Transverse colon (tissue), 4 donors: ENCODE results near the gene DMRTA2. TPM values are rescaled to one million over a fixed set of nuclear protein-coding genes. Genes with fewer than 3 reads are reported as not detected.

ENCODE experiments used
- DNase-seq: peaks from one replicate; pipeline ENCODE4 v3.0.0-alpha.2; 2019
- H3K27ac ChIP-seq, 4 donors: fragments of 200-600 bp; sonication (generic); 2 replicates each; pipeline ENCODE4 v1.5.1; 2016 to 2018; ENCODE audit warnings: inconsistent platforms in 4 of 4
- H3K27me3 ChIP-seq: fragments of 200-600 bp; sonication (generic); 2 replicates; pipeline ENCODE4 v1.5.1; 2017; ENCODE audit warnings: inconsistent platforms
- H3K36me3 ChIP-seq, 4 donors: fragments of 200-600 bp; sonication (generic); 2 replicates each; pipeline ENCODE4 v1.5.1; 2017 to 2019; ENCODE audit warnings: inconsistent platforms in 4 of 4
- H3K4me1 ChIP-seq, 4 donors: fragments of 200-600 bp; sonication (generic); 2 replicates each; pipeline ENCODE4 v1.5.1; 2017 to 2020; ENCODE audit warnings: inconsistent platforms in 4 of 4
- H3K4me3 ChIP-seq, 4 donors: fragments of 200-600 bp; sonication (generic); 1 replicate in 1 of 4; 2 replicates in 3 of 4; pipeline versions ENCODE4 v1.5.1 to v1.6.1; 2017 to 2019; ENCODE audit warnings: inconsistent platforms in 4 of 4
- H3K9me3 ChIP-seq, 2 donors: fragments of 200-600 bp; sonication (generic); 2 replicates each; pipeline ENCODE4 v1.5.1; 2017 to 2019; ENCODE audit warnings: inconsistent platforms in 2 of 2
- CTCF ChIP-seq, 5 experiments: fragments of 200-600 bp in 3 of 5; fragments of 450-650 bp in 2 of 5; sonication (generic) in 3 of 5; IDR thresholded peaks; 1 replicate in 2 of 5; 2 replicates in 3 of 5; pipeline ENCODE4 v1.5.1; 2016 to 2017; ENCODE audit warnings: antibody characterized with exemption in 5 of 5, inconsistent platforms in 3 of 5, mild to moderate bottlenecking in 2 of 5, moderate library complexity in 1 of 5
- EP300 ChIP-seq: sonication (generic); formaldehyde crosslinking; IDR thresholded peaks from one replicate; pipeline ENCODE4 v1.6.1; 2017; ENCODE audit warnings: antibody characterized with exemption, low read depth
- POLR2A ChIP-seq: fragments of 450-650 bp; IDR thresholded peaks from one replicate; pipeline ENCODE4 v1.6.1; 2016; ENCODE audit warnings: antibody characterized with exemption, mild to moderate bottlenecking, moderate library complexity
- POLR2AphosphoS5 ChIP-seq, 3 donors: sonication (generic); formaldehyde crosslinking; IDR thresholded peaks; one replicate each; pipeline ENCODE4 v1.6.1; 2016; ENCODE audit warnings: antibody characterized with exemption in 3 of 3
- WGBS, 2 donors: methylation state at CpG; one replicate each; pipeline ENCODE4 v1.1.5; 2018; ENCODE audit warnings: low coverage in 1 of 2; 5-methylcytosine and 5-hydroxymethylcytosine counted together
- in situ Hi-C, 4 donors: fragments of 200-750 bp; cut with MboI; loops; one replicate each; pipeline versions ENCODE4 v1.15.0 to v1.15.1; 2017; ENCODE audit warnings: low sequenced_read_pairs in 3 of 4, low pct_ligation_motif_present in 1 of 4, low pct_unique_long_range_greater_than_20kb in 1 of 4
- intact Hi-C: fragments of 100-400 bp; cut with DNase I; formaldehyde crosslinking; loops from one replicate; pipeline ENCODE4 v1.15.1; 2023; ENCODE audit warnings: low total_unique reads
- total RNA-seq, 4 donors: library from RNA; depleted of rRNA; stranded (reverse); fragments of >200 nt; gene quantifications; one replicate each; pipeline ENCODE4 v1.1.0, GENCODE V29; 2016

The DMRTA2 gene
- total RNA-seq, 4 donors from 2014 or later = not detected

- TF ChIP-seq EP300 = no peak
- no peak for TF ChIP-seq POLR2AphosphoS5 (IDR thresholded peaks at IDR 0.05)
- no peak for TF ChIP-seq POLR2A
- TF ChIP-seq CTCF (IDR thresholded peaks at IDR 0.05) = no peak
- no peaks in the 10 kb centered on the region for H3K36me3 ChIP-seq
- no peaks in the 10 kb centered on the region for H3K9me3 ChIP-seq
- no peak overlapping the region for H3K27ac ChIP-seq
- peak overlapping the region in 3 of 4 donors; percentile 3 to 50 (median 31) for H3K4me3 ChIP-seq
- WGBS, 2 donors = 7% methylated on average over 20 of the region's 23 CpGs; no CpG with 5 or more reads in 1 of the 2 donors
- peaks cover 17 to 74% (median 48%) of the 10 kb centered on the region in 4 donors for H3K4me1 ChIP-seq
- in situ Hi-C loops = no loop called here
- no peak for DNase-seq
- intact Hi-C loops = no loop called here
- peaks cover 100% of the 10 kb centered on the region for H3K27me3 ChIP-seq
Observed at GRCh38 chr1:50423670-50424000, 392 bp upstream of the DMRTA2 start.

- intact Hi-C loops (no loop called here), in situ Hi-C loops (no loop called here)
- Histone ChIP-seq H3K4me3 (peak overlapping the region in 1 of 4 donors; percentile 50), H3K27ac (no peak overlapping the region), H3K9me3 (no peaks in the 10 kb centered on the region), H3K27me3 (peaks cover 100% of the 10 kb centered on the region), H3K4me1 (peaks cover 20 to 78% (median 48%) of the 10 kb centered on the region in 4 donors), H3K36me3 (no peaks in the 10 kb centered on the region)
- TF ChIP-seq EP300 (no peak), POLR2A (no peak), POLR2AphosphoS5 (IDR thresholded peaks at IDR 0.05) (no peak), CTCF (IDR thresholded peaks at IDR 0.05) (no peak)
- 10% methylated on average over 21 of the region's 21 CpGs; no CpG with 5 or more reads in 1 of the 2 donors for WGBS, 2 donors
- no peak for DNase-seq
Observed at GRCh38 chr1:50422675-50422945, 633 bp downstream of the DMRTA2 start.

- Histone ChIP-seq H3K4me3 (no peak overlapping the region), H3K9me3 (no peaks in the 10 kb centered on the region), H3K27ac (no peak overlapping the region), H3K4me1 (peaks cover 20 to 78% (median 47%) of the 10 kb centered on the region in 4 donors), H3K27me3 (peaks cover 100% of the 10 kb centered on the region), H3K36me3 (no peaks in the 10 kb centered on the region)
- in situ Hi-C loops = no loop called here
- 29 to 32% methylated on average over 17 to 27 of the region's 27 CpGs for WGBS, 2 donors
- TF ChIP-seq EP300 (no peak), CTCF (IDR thresholded peaks at IDR 0.05) (no peak), POLR2AphosphoS5 (IDR thresholded peaks at IDR 0.05) (no peak), POLR2A (no peak)
- intact Hi-C loops = no loop called here
- no peak for DNase-seq
Observed at GRCh38 chr1:50421768-50422674, 1.2 kb downstream of the DMRTA2 start.

- in situ Hi-C loops (no loop called here), intact Hi-C loops (no loop called here)
- Histone ChIP-seq H3K36me3 (no peaks in the 10 kb centered on the region), H3K27ac (no peak overlapping the region), H3K4me3 (peak overlapping the region in 1 of 4 donors; percentile 10), H3K27me3 (peaks cover 100% of the 10 kb centered on the region), H3K9me3 (no peaks in the 10 kb centered on the region), H3K4me1 (peaks cover 20 to 78% (median 47%) of the 10 kb centered on the region in 4 donors)
- TF ChIP-seq CTCF (IDR thresholded peaks at IDR 0.05) = no peak
- no peak for TF ChIP-seq POLR2AphosphoS5 (IDR thresholded peaks at IDR 0.05)
- TF ChIP-seq EP300 = no peak
- TF ChIP-seq POLR2A = no peak
- DNase-seq = no peak
- 13 to 20% methylated on average over 1 to 18 of the region's 38 CpGs for WGBS, 2 donors
Observed at GRCh38 chr1:50421366-50421748, 1.9 kb downstream of the DMRTA2 start.
